ENCODE results near the gene CCDC137.

DNA sequence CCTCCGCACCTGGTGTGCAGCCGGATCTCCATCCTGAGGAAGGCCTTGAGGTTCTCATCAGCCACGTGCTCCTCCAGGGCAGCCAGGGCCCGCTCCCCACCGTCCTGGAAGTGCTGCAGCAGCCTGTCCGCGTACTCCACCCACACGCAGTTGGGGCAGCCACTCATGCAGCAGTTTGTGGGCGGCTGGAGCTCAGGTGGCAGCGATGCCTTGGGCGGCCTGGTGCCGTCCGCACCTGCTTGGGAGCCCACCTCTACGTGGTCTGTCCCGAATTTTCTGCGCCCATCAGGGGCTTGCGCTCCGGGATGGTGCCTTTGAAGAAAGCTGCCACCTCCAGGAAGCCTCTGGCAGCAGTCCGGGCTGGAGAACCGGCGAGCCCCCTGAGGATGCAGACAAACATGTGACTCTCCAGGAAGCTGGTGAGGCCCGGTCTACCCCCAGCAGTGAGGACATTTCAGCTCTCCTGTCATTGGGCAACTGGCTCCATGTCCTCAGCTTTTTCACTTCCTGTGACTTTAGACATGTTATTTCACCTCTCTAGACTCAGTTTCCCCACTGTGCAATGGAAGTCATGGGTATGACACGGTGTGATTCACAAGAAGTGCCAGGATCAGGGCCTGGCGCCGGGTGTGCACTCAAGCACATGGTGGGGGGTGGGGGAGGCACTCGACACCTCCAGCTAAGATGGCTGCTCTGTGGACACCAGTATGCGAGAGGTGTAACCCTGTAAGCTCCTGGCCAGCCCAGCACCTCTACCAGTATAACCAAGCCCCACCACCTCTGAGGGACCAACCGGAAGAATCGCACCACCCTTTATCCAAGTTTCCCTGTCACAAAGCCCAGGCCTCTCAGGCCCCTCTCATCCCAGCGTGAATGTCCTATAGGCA is 1.1 kb upstream of the CCDC137 start:
- no peak for TF ChIP-seq EZH2 (IDR thresholded peaks at IDR 0.05; ENCODE audit: insufficient read depth, poor library complexity, severe bottlenecking)
- TF ChIP-seq EZH2phosphoT487 (IDR thresholded peaks at IDR 0.05; ENCODE audit: insufficient read depth, low read depth): no peak
